ENCODE results near the gene AKR1C1. TPM values are rescaled to one million over a fixed set of nuclear protein-coding genes. Genes with fewer than 3 reads are reported as not detected.
"Not testable (repeated sequence)": the region's sequence is repeated elsewhere in the genome, so short reads cannot be mapped to it uniquely, and the experiment has no call there.

AKR1C1 gene
- total and polyA plus RNA-seq, 2 donors (not counting 1 experiment from before 2014, with no cell fraction given): 118 to 154 TPM

DNA sequence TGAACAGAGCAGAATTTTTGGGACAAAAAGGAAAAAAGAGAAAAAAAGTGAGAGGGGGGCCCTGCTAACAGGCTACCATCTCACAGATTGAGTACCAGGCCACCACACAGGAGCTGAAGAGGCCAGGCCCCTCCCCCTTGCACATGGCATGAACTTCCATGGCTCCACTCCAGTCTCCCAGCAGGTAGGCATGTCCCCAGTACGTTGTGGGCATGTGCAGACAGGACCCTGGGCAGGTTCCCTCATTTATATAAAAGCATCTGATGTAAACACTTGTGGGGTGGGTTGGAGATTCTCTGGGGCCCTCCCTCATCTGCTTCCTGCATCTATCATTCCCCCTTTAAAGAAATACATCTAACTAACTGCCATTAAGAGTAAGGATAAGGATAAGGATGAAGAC, 45.0 kb upstream of the AKR1C1 start:
- Histone ChIP-seq H3K4me3 (replicated peaks in 1 of 4; ENCODE audit: control extremely low read depth in 1 of 4, insufficient read depth in 1 of 4, low read depth in 3 of 4, low read length in 4 of 4) (no peak overlapping the region), H3K27me3 (ENCODE audit: control insufficient read depth, insufficient read depth, low read length) (no peaks in the 10 kb centered on the region), H2AFZ (ENCODE audit: low read length) (no peak overlapping the region), H3K4me1 (ENCODE audit: control insufficient read depth, extremely low read depth, insufficient read depth, low read length) (no peaks in the 10 kb centered on the region), H3K36me3 (ENCODE audit: control insufficient read depth, insufficient read depth, low read length) (no peaks in the 10 kb centered on the region), H3K9ac (ENCODE audit: insufficient read depth, low read length) (no peak overlapping the region), H3K27ac (ENCODE audit: insufficient read depth, low read length) (no peak overlapping the region), H4K20me1 (ENCODE audit: control insufficient read depth, extremely low read depth, insufficient read depth, low read length) (no peaks in the 10 kb centered on the region), H3K9me3 (ENCODE audit: control insufficient read depth, insufficient read depth, low read depth, low read length) (no peaks in the 10 kb centered on the region), H3K4me2 (ENCODE audit: extremely low read depth, insufficient read depth, low read length) (no peak overlapping the region), H3K79me2 (ENCODE audit: control insufficient read depth, insufficient read depth, low read length) (no peaks in the 10 kb centered on the region)
- TF ChIP-seq EZH2 (IDR thresholded peaks at IDR 0.05; ENCODE audit: low read length, missing control alignments) (no peak), CTCF (conservative IDR thresholded peaks at IDR 0.05 in 1 of 2, IDR thresholded peaks at IDR 0.05 in 1 of 2; ENCODE audit: low read depth in 1 of 2, low read length in 2 of 2) (no peak)
- no peak for DNase-seq (ENCODE audit: low read depth in 2 of 2)

DNA sequence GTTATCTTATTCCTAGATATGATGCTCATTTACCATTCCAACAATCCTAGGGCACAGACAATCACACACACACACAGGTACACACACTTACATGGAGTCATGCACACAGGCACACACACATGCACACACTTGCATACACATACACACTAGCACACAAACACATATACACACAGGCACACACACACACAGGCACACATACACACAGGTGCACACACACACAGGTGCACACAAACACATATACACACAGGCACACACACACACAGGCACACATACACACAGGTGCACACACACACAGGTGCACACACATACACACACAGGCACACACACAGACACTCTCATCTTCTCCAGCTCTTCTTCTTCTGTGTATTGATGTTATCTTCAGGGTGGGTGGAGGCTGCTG, 38.7 kb upstream of the AKR1C1 start:
- H3K4me2 ChIP-seq (ENCODE audit: extremely low read depth, insufficient read depth, low read length); H3K36me3 ChIP-seq (ENCODE audit: control insufficient read depth, insufficient read depth, low read length); DNase-seq (ENCODE audit: low read depth in 2 of 2); H3K79me2 ChIP-seq (ENCODE audit: control insufficient read depth, insufficient read depth, low read length); H3K9ac ChIP-seq (ENCODE audit: insufficient read depth, low read length); H3K27me3 ChIP-seq (ENCODE audit: control insufficient read depth, insufficient read depth, low read length); H2AFZ ChIP-seq (ENCODE audit: low read length); H3K4me1 ChIP-seq (ENCODE audit: control insufficient read depth, extremely low read depth, insufficient read depth, low read length); H3K9me3 ChIP-seq (ENCODE audit: control insufficient read depth, insufficient read depth, low read depth, low read length); H3K4me3 ChIP-seq (replicated peaks in 1 of 4; ENCODE audit: control extremely low read depth in 1 of 4, insufficient read depth in 1 of 4, low read depth in 3 of 4, low read length in 4 of 4); H3K27ac ChIP-seq (ENCODE audit: insufficient read depth, low read length); H4K20me1 ChIP-seq (ENCODE audit: control insufficient read depth, extremely low read depth, insufficient read depth, low read length): not testable (repeated sequence)

DNA sequence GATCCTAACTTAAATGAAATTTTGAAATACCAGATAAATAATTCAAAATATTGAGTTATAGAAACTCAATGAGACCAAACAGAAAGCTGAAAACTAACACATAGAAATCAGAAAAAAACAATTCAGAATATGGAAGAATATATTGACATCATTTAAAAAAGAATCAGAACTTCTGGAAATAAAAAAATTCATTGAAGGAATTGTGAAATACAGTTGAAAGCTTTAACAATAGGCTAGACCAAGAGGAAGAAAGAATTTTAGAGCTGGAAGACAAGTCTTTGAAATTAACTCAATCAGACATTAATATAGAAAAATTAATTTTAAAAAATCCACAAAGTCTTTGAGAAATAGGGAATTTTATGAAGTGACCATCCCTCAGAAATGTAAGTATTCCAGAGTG, 36.8 kb upstream of the AKR1C1 start:
- Histone ChIP-seq H3K36me3 (ENCODE audit: control insufficient read depth, insufficient read depth, low read length) (no peaks in the 10 kb centered on the region), H3K9ac (ENCODE audit: insufficient read depth, low read length) (no peak overlapping the region), H2AFZ (ENCODE audit: low read length) (no peak overlapping the region), H3K4me2 (ENCODE audit: extremely low read depth, insufficient read depth, low read length) (no peak overlapping the region), H3K9me3 (ENCODE audit: control insufficient read depth, insufficient read depth, low read depth, low read length) (no peaks in the 10 kb centered on the region), H3K27me3 (ENCODE audit: control insufficient read depth, insufficient read depth, low read length) (no peaks in the 10 kb centered on the region), H3K27ac (ENCODE audit: insufficient read depth, low read length) (no peak overlapping the region), H3K79me2 (ENCODE audit: control insufficient read depth, insufficient read depth, low read length) (no peaks in the 10 kb centered on the region), H3K4me3 (replicated peaks in 1 of 4; ENCODE audit: control extremely low read depth in 1 of 4, insufficient read depth in 1 of 4, low read depth in 3 of 4, low read length in 4 of 4) (no peak overlapping the region), H4K20me1 (ENCODE audit: control insufficient read depth, extremely low read depth, insufficient read depth, low read length) (no peaks in the 10 kb centered on the region), H3K4me1 (ENCODE audit: control insufficient read depth, extremely low read depth, insufficient read depth, low read length) (no peaks in the 10 kb centered on the region)
- TF ChIP-seq CTCF (conservative IDR thresholded peaks at IDR 0.05 in 1 of 2, IDR thresholded peaks at IDR 0.05 in 1 of 2; ENCODE audit: low read depth in 1 of 2, low read length in 2 of 2) (no peak), EZH2 (IDR thresholded peaks at IDR 0.05; ENCODE audit: low read length, missing control alignments) (no peak)
- DNase-seq (ENCODE audit: low read depth in 2 of 2): no peak
